ENCODE results near the gene CCDC71L. TPM values are rescaled to one million over a fixed set of nuclear protein-coding genes. Genes with fewer than 3 reads are reported as not detected.
A peak's percentile ranks its signal among the peaks of the same experiment; 100 is the strongest.
"Not testable (repeated sequence)": the region's sequence is repeated elsewhere in the genome, so short reads cannot be mapped to it uniquely, and the experiment has no call there.

CCDC71L gene
- total and polyA plus RNA-seq, 2 of the 13 experiments (the other 11 are each of a cell fraction or from before 2014, with no cell fraction given) = 0.02 TPM; not detected in 1

- H3K79me2 ChIP-seq (ENCODE audit: insufficient read depth, low read length); BruUV-seq (replicated peaks); DNase-seq (ENCODE audit: low spot score); CTCF ChIA-PET (ENCODE audit: low intra/inter-chr PET ratio, low total read pairs); intact Hi-C loops (cut with micrococcal nuclease; ENCODE audit: unreplicated experiment); H3K9me3 ChIP-seq (ENCODE audit: low read length); H3K27ac ChIP-seq (ENCODE audit: extremely low read length, insufficient read depth, low read length); H3K4me1 ChIP-seq (ENCODE audit: insufficient read depth, low read length); FAIRE-seq; H3K36me3 ChIP-seq (replicated peaks in 1 of 2; ENCODE audit: control insufficient read depth in 1 of 2, insufficient read depth in 2 of 2, low read length in 2 of 2); H3K4me3 ChIP-seq (replicated peaks in 1 of 3; ENCODE audit: insufficient read depth in 1 of 3, low read depth in 2 of 3, low read length in 3 of 3); H3K9ac ChIP-seq (ENCODE audit: insufficient read depth, low read depth, low read length); in situ Hi-C loops (cut with HindIII; ENCODE audit: extremely low pct_ligation_motif_present, low pct_unique_long_range_greater_than_20kb); ATAC-seq; H3K4me2 ChIP-seq (ENCODE audit: low read depth, low read length); H3K27me3 ChIP-seq (ENCODE audit: control insufficient read depth in 1 of 2, insufficient read depth in 2 of 2, low read length in 2 of 2); H4K20me1 ChIP-seq (ENCODE audit: insufficient read depth, low read length); POLR2A ChIA-PET; H2AFZ ChIP-seq (ENCODE audit: low read length): not testable (repeated sequence)
- WGBS (ENCODE audit: low lambda C conversion rate) = 0% methylated on average over 2 of the region's 2 CpGs
Observed at GRCh38 chr7:106673688-106674087, 12.7 kb upstream of the CCDC71L start.

GRCh38 chr7:106671930-106672329 is 11.0 kb upstream of the CCDC71L start:
- H2AFZ ChIP-seq (ENCODE audit: low read length); H3K9me3 ChIP-seq (ENCODE audit: low read length); CTCF ChIA-PET (ENCODE audit: low intra/inter-chr PET ratio, low total read pairs); H3K27ac ChIP-seq (ENCODE audit: extremely low read length, insufficient read depth, low read length); in situ Hi-C loops (cut with HindIII; ENCODE audit: extremely low pct_ligation_motif_present, low pct_unique_long_range_greater_than_20kb); H3K4me3 ChIP-seq (replicated peaks in 1 of 3; ENCODE audit: insufficient read depth in 1 of 3, low read depth in 2 of 3, low read length in 3 of 3); POLR2A ChIA-PET; H3K36me3 ChIP-seq (replicated peaks in 1 of 2; ENCODE audit: control insufficient read depth in 1 of 2, insufficient read depth in 2 of 2, low read length in 2 of 2); H3K9ac ChIP-seq (ENCODE audit: insufficient read depth, low read depth, low read length); H3K4me1 ChIP-seq (ENCODE audit: insufficient read depth, low read length); DNase-seq (ENCODE audit: low spot score); ATAC-seq; H3K27me3 ChIP-seq (ENCODE audit: control insufficient read depth in 1 of 2, insufficient read depth in 2 of 2, low read length in 2 of 2); BruUV-seq (replicated peaks); H4K20me1 ChIP-seq (ENCODE audit: insufficient read depth, low read length); H3K79me2 ChIP-seq (ENCODE audit: insufficient read depth, low read length); intact Hi-C loops (cut with micrococcal nuclease; ENCODE audit: unreplicated experiment); FAIRE-seq: not testable (repeated sequence)
- 0 out of 2 replicates have a peak, but pooled peaks have one; percentile 17 for TF ChIP-seq ZNF281 (CRISPR knock-in tag; IDR thresholded peaks at IDR 0.05; ENCODE audit: borderline replicate concordance)
- 0 out of 2 replicates have a peak, but pooled peaks have one; percentile 45 for TF ChIP-seq ZNF296 (CRISPR knock-in tag; conservative IDR thresholded peaks at IDR 0.05)
- WGBS (ENCODE audit: low lambda C conversion rate) = 20% methylated on average over 2 of the region's 8 CpGs
- peak overlapping the region; percentile 23; the same call in 1 of the 2 replicates for H3K4me2 ChIP-seq (ENCODE audit: low read depth, low read length)

Data from HepG2 (cell line).